SK-N-SH (cell line): ENCODE measurements around the gene CDK5RAP1. TPM values are rescaled to one million over a fixed set of nuclear protein-coding genes. Genes with fewer than 3 reads are reported as not detected.

Source experiments
- CTCF ChIA-PET: fragments of 300-600, 350-600 bp; formaldehyde crosslinking; extraction: SDS; loops from one replicate; lab custom pipeline; 2021; lab: Yijun Ruan, JAX
- POLR2A ChIA-PET: fragments of 350-600 bp; sonication (Branson Sonifier 250); formaldehyde crosslinking; extraction: SDS; loops from one replicate; lab custom pipeline; 2020; ENCODE audit warnings: antibody characterized with exemption, inconsistent platforms; lab: Yijun Ruan, JAX
- DNase-seq: peaks from one replicate; pipeline ENCODE4 v3.0.0; 2012
- H2AFZ ChIP-seq: fragments of 200-600 bp; sonication (generic); 2 replicates; pipeline ENCODE4 v1.8.1; 2016; ENCODE audit warnings: antibody characterized with exemption, mild to moderate bottlenecking, low read depth
- H3F3A ChIP-seq: fragments of 200-600 bp; sonication (generic); replicated peaks from 2 replicates; pipeline ENCODE3; 2016; ENCODE audit warnings: antibody characterized with exemption, mild to moderate bottlenecking; ENCODE audit not compliant: insufficient read depth
- H3K27ac ChIP-seq, 2 experiments: fragments of 200-500 bp in 1 of 2; fragments of 200-600 bp in 1 of 2; sonication (Bioruptor generic) in 1 of 2; sonication (generic), shearing (Covaris generic) in 1 of 2; 2 replicates each; pipeline versions ENCODE4 v1.5.1 to v1.6.1; 2014 to 2016; ENCODE audit warnings: low read depth in 2 of 2, inconsistent platforms in 1 of 2, low read length in 1 of 2, mild to moderate bottlenecking in 1 of 2, mixed read lengths in 1 of 2
- H3K27me3 ChIP-seq: fragments of 200-600 bp; sonication (generic), shearing (Covaris generic); 2 replicates; pipeline ENCODE4 v1.6.1; 2016; ENCODE audit warnings: mixed run types; ENCODE audit not compliant: insufficient read depth
- H3K36me3 ChIP-seq, 2 experiments: fragments of 200-500 bp in 1 of 2; fragments of 200-600 bp in 1 of 2; sonication (Bioruptor generic) in 1 of 2; sonication (generic) in 1 of 2; replicated peaks in 1 of 2; 2 replicates each; pipeline versions ENCODE3 to v1.5.1; 2014 to 2016; ENCODE audit warnings: low read length in 1 of 2, mild to moderate bottlenecking in 1 of 2; ENCODE audit not compliant: insufficient read depth in 2 of 2, control insufficient read depth in 1 of 2
- H3K4me1 ChIP-seq, 2 experiments: fragments of 200-500 bp in 1 of 2; fragments of 200-600 bp in 1 of 2; sonication (Bioruptor generic) in 1 of 2; sonication (generic), shearing (Covaris generic) in 1 of 2; 2 replicates each; pipeline versions ENCODE4 v1.5.1 to v1.6.1; 2014 to 2016; ENCODE audit warnings: low read depth in 1 of 2, low read length in 1 of 2, mixed run types in 1 of 2; ENCODE audit not compliant: insufficient read depth in 2 of 2, control insufficient read depth in 1 of 2
- H3K4me2 ChIP-seq: fragments of 200-600 bp; sonication (generic), shearing (Covaris generic); 2 replicates; pipeline ENCODE4 v1.6.1; 2017; ENCODE audit warnings: mixed run types
- H3K4me3 ChIP-seq, 2 experiments: fragments of 200-500 bp in 1 of 2; fragments of 200-600 bp in 1 of 2; sonication (Bioruptor generic) in 1 of 2; sonication (generic), shearing (Covaris generic) in 1 of 2; 2 replicates each; pipeline versions ENCODE4 v1.5.1 to v1.8.1; 2014 to 2016; ENCODE audit warnings: low read depth in 2 of 2, inconsistent platforms in 1 of 2, low read length in 1 of 2, mild to moderate bottlenecking in 1 of 2, mixed read lengths in 1 of 2, moderate library complexity in 1 of 2
- H3K79me2 ChIP-seq: fragments of 200-600 bp; sonication (generic); 2 replicates; pipeline ENCODE4 v1.8.1; 2017; ENCODE audit warnings: mild to moderate bottlenecking; ENCODE audit not compliant: insufficient read depth
- H3K9ac ChIP-seq: fragments of 200-600 bp; sonication (generic); 2 replicates; pipeline ENCODE4 v1.6.1; 2017; ENCODE audit warnings: mixed run types
- H3K9me2 ChIP-seq: fragments of 200-600 bp; sonication (generic); 2 replicates; pipeline ENCODE4 v1.6.1; 2017; ENCODE audit warnings: mixed run types
- H3K9me3 ChIP-seq: fragments of 200-600 bp; sonication (generic); 2 replicates; pipeline ENCODE4 v1.6.1; 2017; ENCODE audit warnings: mixed run types, mild to moderate bottlenecking, moderate library complexity
- H4K20me1 ChIP-seq: fragments of 200-600 bp; sonication (generic); 2 replicates; pipeline ENCODE4 v1.6.1; 2017; ENCODE audit warnings: mild to moderate bottlenecking, mixed run types; ENCODE audit not compliant: insufficient read depth
- CHD2 ChIP-seq: fragments of 150-350 bp; IDR thresholded peaks from 2 replicates; pipeline ENCODE4 v1.6.1; 2018; ENCODE audit warnings: low read length; ENCODE audit not compliant: partially characterized antibody
- FOXJ3 ChIP-seq: sonication (generic); formaldehyde crosslinking; IDR thresholded peaks from 2 replicates; pipeline ENCODE4 v1.5.1; 2020; ENCODE audit warnings: mild to moderate bottlenecking, missing genetic modification reagents
- IRF3 ChIP-seq: fragments of 150-350 bp; IDR thresholded peaks from 2 replicates; pipeline ENCODE4 v1.6.1; 2016; ENCODE audit warnings: mild to moderate bottlenecking, low read depth, low read length
- MAX ChIP-seq: IDR thresholded peaks from 2 replicates; pipeline ENCODE4 v1.4.0; 2012; ENCODE audit warnings: low read depth
- MEF2A ChIP-seq: IDR thresholded peaks from 2 replicates; pipeline ENCODE4 v1.4.0; 2012; ENCODE audit warnings: low read depth, borderline replicate concordance
- NRF1 ChIP-seq: IDR thresholded peaks from 2 replicates; pipeline ENCODE4 v1.6.1; 2012; ENCODE audit warnings: low read depth, mild to moderate bottlenecking, low read length
- PBX3 ChIP-seq: IDR thresholded peaks from 2 replicates; pipeline ENCODE4; 2012
- RAD21 ChIP-seq: IDR thresholded peaks from 2 replicates; pipeline ENCODE4 v1.6.1; 2012; ENCODE audit warnings: mild to moderate bottlenecking, low read length
- RCOR1 ChIP-seq: fragments of 150-350 bp; IDR thresholded peaks from 2 replicates; pipeline ENCODE4 v1.6.1; 2017; ENCODE audit warnings: antibody characterized with exemption, low read length
- REST ChIP-seq: IDR thresholded peaks from 2 replicates; pipeline ENCODE4 v1.6.1; 2012; ENCODE audit warnings: mild to moderate bottlenecking, low read depth, low read length, moderate library complexity
- RFX5 ChIP-seq: IDR thresholded peaks from 2 replicates; pipeline ENCODE4 v1.6.1; 2012; ENCODE audit warnings: mild to moderate bottlenecking, improper control_type of control experiment, low read length
- USF1 ChIP-seq: IDR thresholded peaks from 2 replicates; pipeline ENCODE4 v1.4.0; 2012; ENCODE audit warnings: low read depth, borderline replicate concordance
- YY1 ChIP-seq: IDR thresholded peaks from 2 replicates; pipeline ENCODE4 v1.4.0; 2012; ENCODE audit warnings: low read depth, mild to moderate bottlenecking
- ZBTB33 ChIP-seq: IDR thresholded peaks from 2 replicates; pipeline ENCODE4 v1.4.0; 2012; ENCODE audit warnings: low read depth, borderline replicate concordance
- WGBS: methylation state at CpG from one replicate; pipeline ENCODE4 v1.1.6; 2017; ENCODE audit warnings: low lambda C conversion rate; 5-methylcytosine and 5-hydroxymethylcytosine counted together
- polyA plus RNA-seq, 3 experiments: library from polyadenylated mRNA; depleted of rRNA; stranded (reverse); fragments of >200 nt; gene quantifications; 2 replicates each; pipeline ENCODE4 v1.2.3, GENCODE V29; 2012

The CDK5RAP1 gene
- polyA plus RNA-seq, 1 of the 3 experiments (the other 2 are of a cell fraction) = 30.5 TPM

GRCh38 chr20:33336375-33336774, 64.9 kb downstream of the CDK5RAP1 start:
- H2AFZ ChIP-seq = no peak overlapping the region
- no peak overlapping the region for H3K4me3 ChIP-seq
- H3K9ac ChIP-seq = no peak overlapping the region
- H3K4me1 ChIP-seq = no peaks in the 10 kb centered on the region
- DNase-seq = no peak
- H3K36me3 ChIP-seq = no peaks in the 10 kb centered on the region
- ChIA-PET POLR2A (no interaction called here), CTCF (interaction anchor here (0.9 to 1.0 kb wide), 2 partner anchors 37 to 44 kb away, joined by 3 to 5 read pairs; no protein-coding TSS in a partner anchor)
- no peak overlapping the region for H3K4me2 ChIP-seq
- H3K27ac ChIP-seq = no peak overlapping the region
- no peaks in the 10 kb centered on the region for H3K9me2 ChIP-seq
- H3F3A ChIP-seq = no peaks in the 10 kb centered on the region
- H3K9me3 ChIP-seq = no peaks in the 10 kb centered on the region
- H3K79me2 ChIP-seq = no peaks in the 10 kb centered on the region
- H3K27me3 ChIP-seq = peaks cover 28% of the 10 kb centered on the region; the same call in 1 of the 2 replicates
- TF ChIP-seq ZBTB33 (no peak), MEF2A (no peak), REST (no peak), FOXJ3 (CRISPR knock-in tag) (no peak)
- WGBS = 43% methylated on average over 3 of the region's 3 CpGs
- no peaks in the 10 kb centered on the region for H4K20me1 ChIP-seq

GRCh38 chr20:33334111-33334510, 67.2 kb downstream of the CDK5RAP1 start:
- 35% methylated on average over 3 of the region's 3 CpGs for WGBS
- Histone ChIP-seq H3K27me3 (peaks cover 50% of the 10 kb centered on the region), H3K27ac (no peak overlapping the region), H3K4me2 (no peak overlapping the region), H4K20me1 (no peaks in the 10 kb centered on the region), H3K79me2 (no peaks in the 10 kb centered on the region), H3K4me1 (no peaks in the 10 kb centered on the region), H2AFZ (no peak overlapping the region), H3K36me3 (no peaks in the 10 kb centered on the region), H3K9ac (no peak overlapping the region), H3K9me3 (no peaks in the 10 kb centered on the region), H3F3A (no peaks in the 10 kb centered on the region), H3K4me3 (no peak overlapping the region), H3K9me2 (no peaks in the 10 kb centered on the region)
- no peak for DNase-seq
- POLR2A ChIA-PET = no interaction called here
- CTCF ChIA-PET = no interaction called here
- TF ChIP-seq NRF1 (no peak), MAX (no peak), RFX5 (no peak), IRF3 (no peak), YY1 (no peak), REST (no peak), RCOR1 (no peak), RAD21 (no peak), USF1 (no peak), CHD2 (no peak), PBX3 (no peak)
